T-cell (primary cell): ENCODE results near the gene HS2ST1. TPM values are rescaled to one million over a fixed set of nuclear protein-coding genes. Genes with fewer than 3 reads are reported as not detected.
A peak's percentile ranks its signal among the peaks of the same experiment; 100 is the strongest.

Source experiments
- ATAC-seq, 4 experiments: fragments of 200-7000 bp in 3 of 4; fragments of 150-1000 bp in 1 of 4; cut with Tn5 transposase; replicated peaks in 1 of 4; 1 replicate in 3 of 4; 2 replicates in 1 of 4; pipeline ENCODE4 v1.10.0; 2021; ENCODE audit warnings: moderate library complexity in 3 of 4, mild to moderate bottlenecking in 2 of 4, moderate number of reproducible peaks in 1 of 4
- CTCF ChIA-PET, 2 donors: fragments of 300-600 bp; sonication (Branson Sonifier 250); formaldehyde crosslinking; loops; one replicate each; lab custom pipeline; 2022; ENCODE audit warnings: antibody characterized with exemption in 2 of 2; lab: Charles Lee
- POLR2A ChIA-PET, 2 donors: fragments of 300-600 bp; sonication (Branson Sonifier 250); formaldehyde crosslinking; loops; one replicate each; lab custom pipeline; 2022; ENCODE audit warnings: antibody characterized with exemption in 2 of 2; lab: Charles Lee
- DNase-seq, 35 experiments: peaks; one replicate each; pipeline versions ENCODE4 v3.0.0 to v3.0.0-alpha.2; 2013 to 2023
- H3K27ac ChIP-seq: one replicate; pipeline ENCODE4 v1.5.1; 2013; ENCODE audit warnings: low read length
- H3K27me3 ChIP-seq, 2 experiments: replicated peaks in 1 of 2; 1 replicate in 1 of 2; 2 replicates in 1 of 2; pipeline versions ENCODE4 v1.6.1 to v1.7.0; 2013; ENCODE audit warnings: low read length in 1 of 2, mixed read lengths in 1 of 2; ENCODE audit not compliant: control insufficient read depth in 2 of 2, insufficient read depth in 2 of 2; ENCODE audit errors: extremely low read depth in 1 of 2
- H3K36me3 ChIP-seq, 2 donors: 1 replicate in 1 of 2; 2 replicates in 1 of 2; pipeline versions ENCODE4 v1.6.1 to v1.7.0; 2013; ENCODE audit warnings: low read length in 1 of 2; ENCODE audit not compliant: control insufficient read depth in 2 of 2, insufficient read depth in 1 of 2; ENCODE audit errors: extremely low read depth in 1 of 2
- H3K4me1 ChIP-seq, 2 experiments: 1 replicate in 1 of 2; 2 replicates in 1 of 2; pipeline versions ENCODE4 v1.6.1 to v1.7.0; 2013; ENCODE audit warnings: low read length in 2 of 2, mixed read lengths in 1 of 2; ENCODE audit not compliant: insufficient read depth in 2 of 2, control insufficient read depth in 1 of 2; ENCODE audit errors: extremely low read depth in 1 of 2
- H3K4me3 ChIP-seq, 2 donors: 1 replicate in 1 of 2; 2 replicates in 1 of 2; pipeline versions ENCODE4 v1.5.1 to v1.7.0; 2013; ENCODE audit warnings: mild to moderate bottlenecking in 2 of 2, low read length in 1 of 2, moderate library complexity in 1 of 2; ENCODE audit not compliant: control insufficient read depth in 1 of 2; ENCODE audit errors: extremely low read depth in 1 of 2
- H3K9me3 ChIP-seq: 2 replicates; pipeline ENCODE4 v1.7.0; 2013
- H3K27ac Mint-ChIP-seq, 2 donors: one replicate each; pipeline ENCODE4 v1.8.0; 2020 to 2021; ENCODE audit warnings: mild to moderate bottlenecking in 2 of 2, mixed read lengths in 2 of 2
- H3K27me3 Mint-ChIP-seq, 2 donors: one replicate each; pipeline ENCODE4 v1.8.0; 2021 to 2022; ENCODE audit warnings: mixed read lengths in 2 of 2
- H3K36me3 Mint-ChIP-seq: one replicate; pipeline ENCODE4 v1.8.0; 2021; ENCODE audit warnings: mixed read lengths
- H3K4me1 Mint-ChIP-seq, 3 donors: one replicate each; pipeline ENCODE4 v1.8.0; 2020 to 2022; ENCODE audit warnings: mixed read lengths in 3 of 3, mild to moderate bottlenecking in 1 of 3
- H3K4me3 Mint-ChIP-seq, 3 donors: one replicate each; pipeline ENCODE4 v1.8.0; 2020 to 2022; ENCODE audit warnings: mild to moderate bottlenecking in 3 of 3, mixed read lengths in 3 of 3, moderate library complexity in 3 of 3
- H3K9me3 Mint-ChIP-seq, 3 donors: one replicate each; pipeline ENCODE4 v1.8.0; 2020 to 2022; ENCODE audit warnings: mixed read lengths in 3 of 3
- WGBS: methylation state at CpG from one replicate; pipeline ENCODE4 v1.1.5; 2013; ENCODE audit warnings: missing lambda C conversion rate; ENCODE audit not compliant: insufficient coverage; 5-methylcytosine and 5-hydroxymethylcytosine counted together
- total RNA-seq, 35 experiments: library from RNA in 6 of 35; stranded (reverse) in 6 of 35; fragments of 120-200 nt in 1 of 35; gene quantifications; one replicate each; pipeline versions ENCODE4 v1.2.1 to v1.2.4 and lab custom pipeline; 2013 to 2026

Gene HS2ST1
- total RNA-seq, 5 donors from 2014 or later (not counting 1 experiment from before 2014, with no cell fraction given): 10.5 to 14.0 (median 11.0) TPM

- Mint-ChIP-seq H3K4me3 (no peak overlapping the region), H3K36me3 (peaks cover 37% of the 10 kb centered on the region), H3K9me3 (no peaks in the 10 kb centered on the region), H3K27ac (no peak overlapping the region), H3K4me1 (peaks cover 8 to 51% (median 47%) of the 10 kb centered on the region in 3 donors), H3K27me3 (no peaks in the 10 kb centered on the region)
- no peaks in the 10 kb centered on the region for H3K27me3 ChIP-seq
- whole genome bisulfite sequencing: no CpG with 5 or more reads among the region's 2 CpGs
- DNase-seq (no peak), ATAC-seq (no peak)
- H3K4me3 ChIP-seq: no peak overlapping the region
- H3K36me3 ChIP-seq: peaks cover 7 to 12% of the 10 kb centered on the region in 2 donors
- POLR2A ChIA-PET: no interaction called here
- peaks cover 0 to 9% of the 10 kb centered on the region in 2 experiments for H3K4me1 ChIP-seq
- no peaks in the 10 kb centered on the region for H3K9me3 ChIP-seq
- H3K27ac ChIP-seq: no peak overlapping the region
- CTCF ChIA-PET: interaction anchor here in 1 of 2 donors (1.7 kb wide), 1 partner anchor 9 kb away, joined by 5 read pairs; no protein-coding TSS in a partner anchor
Measured at GRCh38 chr1:86906419-86906818, 8.0 kb upstream of the HS2ST1 start.

- Mint-ChIP-seq H3K27ac (peak overlapping the region in 1 of 2 donors; percentile 55), H3K36me3 (peaks cover 24% of the 10 kb centered on the region), H3K9me3 (no peaks in the 10 kb centered on the region), H3K27me3 (no peaks in the 10 kb centered on the region), H3K4me1 (peaks cover 0 to 61% (median 59%) of the 10 kb centered on the region in 3 donors), H3K4me3 (no peak overlapping the region)
- no peak overlapping the region for H3K4me3 ChIP-seq
- H3K9me3 ChIP-seq: no peaks in the 10 kb centered on the region
- H3K4me1 ChIP-seq: peaks cover 17 to 22% of the 10 kb centered on the region in 2 experiments
- DNase-seq (no peak), ATAC-seq (no peak)
- POLR2A ChIA-PET: interaction anchor here in 1 of 2 donors (4.1 kb wide), 1 partner anchor 133 kb away, joined by 35 read pairs; no protein-coding TSS in a partner anchor
- H3K27me3 ChIP-seq: no peaks in the 10 kb centered on the region
- CTCF ChIA-PET: interaction anchor here (0.6 to 4.6 kb wide), 5 partner anchors 11 to 1847 kb away, joined by 3 to 43 read pairs (median 5); partner anchors contain the start of gene SH3GLB1 (in 1 of the 2)
- peaks cover 5 to 7% of the 10 kb centered on the region in 2 donors for H3K36me3 ChIP-seq
- no peak overlapping the region for H3K27ac ChIP-seq
- 62% methylated on average over 2 of the region's 6 CpGs for WGBS
Measured at GRCh38 chr1:86912281-86912900, 2.0 kb upstream of the HS2ST1 start.

GRCh38 chr1:86913399-86913895 is 988 bp upstream of the HS2ST1 start:
- Histone ChIP-seq H3K27ac (peak overlapping the region; percentile 92), H3K4me3 (peak overlapping the region; percentile 90 to 100), H3K36me3 (peaks cover 5 to 7% of the 10 kb centered on the region in 2 donors), H3K27me3 (no peaks in the 10 kb centered on the region), H3K9me3 (no peaks in the 10 kb centered on the region), H3K4me1 (peaks cover 17 to 22% of the 10 kb centered on the region in 2 experiments)
- Mint-ChIP-seq H3K4me3 (no peak overlapping the region), H3K4me1 (peaks cover 5 to 61% (median 58%) of the 10 kb centered on the region in 3 donors), H3K9me3 (no peaks in the 10 kb centered on the region), H3K27me3 (no peaks in the 10 kb centered on the region), H3K36me3 (peaks cover 21% of the 10 kb centered on the region), H3K27ac (no peak overlapping the region)
- POLR2A ChIA-PET: interaction anchor here in 1 of 2 donors (0.7 to 4.1 kb wide), 4 partner anchors 9 to 521 kb away, joined by 3 to 35 read pairs (median 5); no protein-coding TSS in a partner anchor
- 0% methylated on average over 4 of the region's 17 CpGs for WGBS
- ATAC-seq (no peak), DNase-seq (peak in 31 of 35 experiments; percentile 3 to 56 (median 29))
- CTCF ChIA-PET: interaction anchor here (0.6 to 4.6 kb wide), 9 partner anchors 16 to 411 kb away, joined by 3 to 43 read pairs (median 5); partner anchors contain the start of gene SH3GLB1 (in 2 of the 2)

GRCh38 chr1:86913896-86914600 is 387 bp upstream of the HS2ST1 start, which contains the start of gene SELENOF:
TSS of gene SELENOF (minus strand) at chr1:86914126. CDS start at chr1:86914111, 15 bp downstream.
- H3K9me3 ChIP-seq: no peaks in the 10 kb centered on the region
- ATAC-seq (peak; percentile 88 to 90 (median 90)), DNase-seq (peak; percentile 97 to 100 (median 99))
- ChIA-PET CTCF (interaction anchor here (0.6 to 4.6 kb wide), 16 partner anchors 10 to 1977 kb away, joined by 3 to 43 read pairs (median 3); partner anchors contain the start of gene SH3GLB1 (in 1 of the 2)), POLR2A (interaction anchor here in 1 of 2 donors (0.5 to 4.1 kb wide), 16 partner anchors 10 to 1769 kb away, joined by 3 to 35 read pairs (median 4); partner anchors contain the start of genes ODF2L and PKN2)
- peak within 1 kb of the TSS; percentile 92 for H3K27ac ChIP-seq
- H3K4me1 Mint-ChIP-seq: peaks cover 5 to 55% (median 52%) of the 10 kb centered on the region in 3 donors
- H3K27ac Mint-ChIP-seq: no peak within 1 kb of the TSS
- peaks cover 21% of the 10 kb centered on the region for H3K36me3 Mint-ChIP-seq
- peak within 1 kb of the TSS; percentile 90 to 100 for H3K4me3 ChIP-seq
- no peak within 1 kb of the TSS for H3K4me3 Mint-ChIP-seq
- peaks cover 5 to 7% of the 10 kb centered on the region in 2 donors for H3K36me3 ChIP-seq
- no peaks in the 10 kb centered on the region for H3K27me3 Mint-ChIP-seq
- 0% methylated on average over 23 of the region's 44 CpGs for WGBS
- H3K4me1 ChIP-seq: peaks cover 17 to 22% of the 10 kb centered on the region in 2 experiments
- no peaks in the 10 kb centered on the region for H3K27me3 ChIP-seq
- no peaks in the 10 kb centered on the region for H3K9me3 Mint-ChIP-seq

GRCh38 chr1:86914998-86915736 is 732 bp downstream of the HS2ST1 start:
- DNase-seq (peak; percentile 11 to 66 (median 34)), ATAC-seq (peak in 3 of 4 experiments; percentile 6 to 12 (median 9))
- Mint-ChIP-seq H3K36me3 (peaks cover 11% of the 10 kb centered on the region), H3K9me3 (no peaks in the 10 kb centered on the region), H3K4me1 (peaks cover 5 to 46% (median 44%) of the 10 kb centered on the region in 3 donors), H3K27me3 (no peaks in the 10 kb centered on the region), H3K4me3 (no peak overlapping the region), H3K27ac (no peak overlapping the region)
- POLR2A ChIA-PET: interaction anchor here (0.5 to 4.1 kb wide), 6 partner anchors 10 to 532 kb away, joined by 3 to 35 read pairs (median 3); no protein-coding TSS in a partner anchor
- no peaks in the 10 kb centered on the region for H3K27me3 ChIP-seq
- no peaks in the 10 kb centered on the region for H3K9me3 ChIP-seq
- H3K27ac ChIP-seq: peak overlapping the region; percentile 61
- H3K4me3 ChIP-seq: peak overlapping the region; percentile 73 to 99
- peaks cover 17 to 20% of the 10 kb centered on the region in 2 experiments for H3K4me1 ChIP-seq
- under 1% methylated on average over 43 of the region's 43 CpGs for WGBS
- CTCF ChIA-PET: interaction anchor here (0.6 to 4.6 kb wide), 6 partner anchors 21 to 210 kb away, joined by 3 to 43 read pairs (median 5); partner anchors contain the start of gene SH3GLB1 (in 1 of the 2)
- peaks cover under 1 to 3% of the 10 kb centered on the region in 2 donors for H3K36me3 ChIP-seq
